Kidney epithelial cell (primary cell): ENCODE measurements around the gene VPS13A. TPM values are rescaled to one million over a fixed set of nuclear protein-coding genes. Genes with fewer than 3 reads are reported as not detected.
"Not testable (repeated sequence)": the region's sequence is repeated elsewhere in the genome, so short reads cannot be mapped to it uniquely, and the experiment has no call there.

Source experiments
- DNase-seq: peaks from one replicate; pipeline ENCODE4 v3.0.0-alpha.2; 2010; ENCODE audit warnings: low read depth
- H3K27me3 ChIP-seq: 2 replicates; pipeline ENCODE4 v1.6.0; 2011; ENCODE audit warnings: low read length; ENCODE audit not compliant: control insufficient read depth, insufficient read depth
- H3K36me3 ChIP-seq: 2 replicates; pipeline ENCODE4 v1.5.1; 2011; ENCODE audit warnings: low read length; ENCODE audit not compliant: control insufficient read depth, insufficient read depth
- H3K4me3 ChIP-seq: 2 replicates; pipeline ENCODE4 v1.5.1; 2011; ENCODE audit warnings: low read depth, mild to moderate bottlenecking, control low read depth, low read length
- CTCF ChIP-seq: IDR thresholded peaks from 2 replicates; pipeline ENCODE4 v1.5.1; 2011; ENCODE audit warnings: mild to moderate bottlenecking, moderate library complexity, low read length, control low read depth, inconsistent platforms; ENCODE audit not compliant: insufficient read depth, poor library complexity, severe bottlenecking
- total RNA-seq: library from RNA; depleted of rRNA; stranded (reverse); fragments of >200 nt; gene quantifications from 2 replicates; pipeline ENCODE4 v1.2.3, GENCODE V29; 2015

The VPS13A gene
- total RNA-seq, 1 donor from 2014 or later: 16.3 TPM

GRCh38 chr9:77374266-77374665 is 196.9 kb downstream of the VPS13A start:
- DNase-seq: no peak
- no peaks in the 10 kb centered on the region for H3K27me3 ChIP-seq

DNA sequence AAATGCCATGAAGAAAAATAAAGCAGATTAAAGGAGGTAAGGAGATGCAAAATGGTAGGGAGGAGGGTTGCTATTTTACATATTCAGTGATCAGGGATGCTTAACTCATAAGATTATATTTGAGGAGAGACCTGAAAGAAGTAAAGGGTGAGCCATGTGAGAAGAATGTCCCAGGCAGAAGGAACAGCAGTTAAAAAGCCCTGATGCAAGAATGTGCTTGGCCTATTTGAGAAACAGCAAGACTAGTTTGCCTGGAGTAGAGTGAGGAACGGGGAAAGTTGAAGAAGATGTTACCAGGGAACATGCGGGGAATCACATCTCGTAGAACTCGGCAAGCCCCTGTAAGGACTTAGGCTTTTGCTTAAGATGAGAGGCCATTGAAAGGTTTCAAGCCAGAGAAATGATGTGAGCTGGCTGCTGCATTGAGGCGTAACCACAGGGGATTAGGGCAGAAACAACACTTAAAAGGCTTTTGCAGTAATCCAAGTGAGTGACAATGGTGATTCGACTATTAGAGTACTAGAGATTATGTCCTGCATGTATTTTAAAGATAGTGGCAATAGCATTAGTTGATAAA is 198.7 kb downstream of the VPS13A start:
- TF ChIP-seq CTCF: no peak
- Histone ChIP-seq H3K4me3 (no peak overlapping the region), H3K36me3 (no peaks in the 10 kb centered on the region), H3K27me3 (no peaks in the 10 kb centered on the region)
- no peak for DNase-seq

More at GRCh38 chr9:77374266-77374665, 196.9 kb downstream of the VPS13A start:
- H3K4me3 ChIP-seq: no peak overlapping the region
- no peak for TF ChIP-seq CTCF
- no peaks in the 10 kb centered on the region for H3K36me3 ChIP-seq

DNA sequence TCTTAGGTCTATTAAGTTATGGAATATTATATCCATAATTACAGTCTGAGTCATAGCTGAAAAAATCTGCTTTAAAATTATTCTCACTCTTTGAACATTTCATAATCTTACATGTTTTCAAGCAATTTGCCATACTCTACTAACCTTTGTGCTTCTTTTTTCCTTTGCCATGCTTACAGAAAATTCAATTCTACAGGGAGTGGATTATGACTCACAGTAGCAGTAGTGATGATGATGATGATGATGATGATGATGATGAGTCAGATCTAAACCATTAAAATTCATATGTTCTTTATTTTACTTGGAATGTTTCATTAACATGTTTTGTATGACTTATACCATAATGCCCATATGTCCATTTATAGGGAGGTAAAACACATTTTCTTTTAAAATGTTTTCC is 207.1 kb downstream of the VPS13A start:
- Histone ChIP-seq H3K27me3 (no peaks in the 10 kb centered on the region), H3K4me3 (no peak overlapping the region), H3K36me3 (no peaks in the 10 kb centered on the region)
- no peak for TF ChIP-seq CTCF
- no peak for DNase-seq

GRCh38 chr9:77386187-77386586 is 208.9 kb downstream of the VPS13A start:
- no peak for DNase-seq
- Histone ChIP-seq H3K36me3 (no peaks in the 10 kb centered on the region), H3K27me3 (no peaks in the 10 kb centered on the region), H3K4me3 (no peak overlapping the region)
- TF ChIP-seq CTCF: no peak

DNA sequence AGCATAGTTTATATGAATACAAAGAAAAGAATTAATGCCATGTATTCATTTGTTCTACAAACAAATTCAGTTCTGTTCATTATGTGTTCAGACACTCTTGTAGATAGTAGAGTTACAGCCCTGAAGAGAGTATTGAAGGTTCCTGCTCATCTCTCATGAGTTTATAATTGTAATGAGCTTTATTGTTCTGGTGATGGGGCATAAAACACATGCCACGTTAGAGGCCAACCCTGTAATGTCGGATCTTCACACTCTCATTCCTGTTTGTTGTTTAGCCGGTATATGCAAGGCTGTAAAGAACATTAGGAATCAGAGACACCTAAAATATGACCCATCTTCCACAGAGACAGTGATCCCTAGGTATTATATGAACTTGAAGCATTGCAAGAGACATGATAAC is 214.5 kb downstream of the VPS13A start:
- no peak for TF ChIP-seq CTCF
- DNase-seq: no peak
- peaks cover 2% of the 10 kb centered on the region for H3K36me3 ChIP-seq
- H3K4me3 ChIP-seq: no peak overlapping the region
- H3K27me3 ChIP-seq: no peaks in the 10 kb centered on the region

DNA sequence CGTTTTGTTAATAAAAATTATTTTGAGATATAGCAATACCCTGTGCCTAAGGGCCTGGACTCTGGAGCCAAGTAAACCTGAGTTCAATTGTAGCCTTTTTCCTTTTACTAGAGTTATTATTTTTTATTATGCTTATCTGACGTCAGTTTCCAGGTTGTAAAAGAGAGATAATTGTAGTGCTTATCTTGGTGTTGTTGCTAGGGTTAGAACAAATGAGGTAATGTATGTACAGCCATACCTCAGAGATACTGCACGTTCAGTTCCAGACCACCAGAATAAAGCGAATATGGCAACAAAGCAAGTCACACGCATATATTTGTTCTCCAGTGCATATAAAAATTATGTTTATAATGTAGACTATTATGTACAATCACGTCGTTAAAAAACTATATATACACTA is 215.0 kb downstream of the VPS13A start:
- peaks cover 2% of the 10 kb centered on the region for H3K36me3 ChIP-seq
- H3K27me3 ChIP-seq: no peaks in the 10 kb centered on the region
- TF ChIP-seq CTCF: no peak
- no peak for DNase-seq
- no peak overlapping the region for H3K4me3 ChIP-seq

DNA sequence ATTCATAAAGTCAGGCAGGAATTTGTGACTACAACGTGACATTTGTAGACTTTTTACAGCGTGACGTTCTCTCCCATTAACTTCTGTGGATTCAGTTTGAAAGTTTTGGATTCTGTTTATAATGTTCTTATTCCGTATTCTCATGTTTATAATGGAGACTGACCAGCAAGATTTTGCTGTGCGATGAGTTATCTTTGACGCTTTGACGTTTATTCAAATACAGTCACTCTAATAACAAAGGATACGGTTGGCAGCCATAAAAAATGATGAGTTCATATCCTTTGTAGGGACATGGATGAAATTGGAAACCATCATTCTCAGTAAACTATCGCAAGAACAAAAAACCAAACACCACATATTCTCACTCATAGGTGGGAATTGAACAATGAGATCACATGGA is 221.2 kb downstream of the VPS13A start:
- H3K4me3 ChIP-seq, H3K36me3 ChIP-seq, DNase-seq, H3K27me3 ChIP-seq: not testable (repeated sequence)
